A549 (cell line): ENCODE measurements around the gene GPR137C. TPM values are rescaled to one million over a fixed set of nuclear protein-coding genes. Genes with fewer than 3 reads are reported as not detected.

Source experiments
- ATAC-seq, 2 experiments: fragments of 200-7000 bp in 1 of 2; fragments of >200 bp in 1 of 2; cut with Nextera tagmentation in 1 of 2; cut with Tn5 transposase in 1 of 2; 3 replicates each; pipeline versions ENCODE4 v1.8.0 to v1.9.1; 2018 to 2020; ENCODE audit warnings: mild to moderate bottlenecking in 1 of 2, moderate library complexity in 1 of 2
- CTCF ChIA-PET: fragments of 300-600 bp; sonication (Branson Sonifier 250); formaldehyde crosslinking; extraction: SDS; loops from one replicate; lab custom pipeline; 2021; ENCODE audit warnings: antibody characterized with exemption, inconsistent platforms; lab: Yijun Ruan, JAX
- POLR2A ChIA-PET: fragments of 350-600 bp; formaldehyde crosslinking; extraction: SDS; loops from one replicate; lab custom pipeline; 2021; ENCODE audit warnings: antibody characterized with exemption, inconsistent platforms; lab: Yijun Ruan, JAX
- DNase-seq, 2 experiments: peaks; one replicate each; pipeline versions ENCODE4 v3.0.0 to v3.0.0-alpha.2; 2011 to 2016; ENCODE audit warnings: low read depth in 1 of 2, low spot score in 1 of 2
- FAIRE-seq: peaks from 2 replicates; lab custom pipeline; 2011; peaks lifted over from hg19 to GRCh38; lab: Jason Lieb, UNC
- H3K27ac ChIP-seq, 2 experiments: fragments of >200 bp; sonication (Bioruptor Twin); formaldehyde crosslinking; 3 replicates each; pipeline ENCODE4 v1.5.1; 2016 to 2017
- H3K4me1 ChIP-seq: fragments of >200 bp; sonication (Bioruptor Twin); formaldehyde crosslinking; 3 replicates; pipeline ENCODE4 v1.6.1; 2016
- H3K4me2 ChIP-seq: fragments of >200 bp; sonication (Bioruptor Twin); formaldehyde crosslinking; 3 replicates; pipeline ENCODE4 v1.6.1; 2016
- H3K4me3 ChIP-seq: fragments of >200 bp; sonication (Bioruptor Twin); formaldehyde crosslinking; 3 replicates; pipeline ENCODE4 v1.5.1; 2016
- H3K9me3 ChIP-seq: fragments of >200 bp; sonication (Bioruptor Twin); formaldehyde crosslinking; 3 replicates; pipeline ENCODE4 v1.6.1; 2016
- ATOH8 ChIP-seq: fragments of 250-450 bp; sonication (Bioruptor Pico); IDR thresholded peaks from 2 replicates; pipeline ENCODE4 v1.5.0; 2020; ENCODE audit warnings: low read depth, mild to moderate bottlenecking, moderate library complexity
- BHLHE40 ChIP-seq: IDR thresholded peaks from 2 replicates; pipeline ENCODE4 v1.6.1; 2012; ENCODE audit warnings: low read depth, low read length, inconsistent platforms
- CBX2 ChIP-seq: fragments of 200-600 bp; sonication (generic); IDR thresholded peaks from 2 replicates; pipeline ENCODE4 v1.6.1; 2016; ENCODE audit warnings: low read depth, mild to moderate bottlenecking, borderline replicate concordance
- CBX8 ChIP-seq: fragments of 200-600 bp; sonication (generic); IDR thresholded peaks from 2 replicates; pipeline ENCODE4 v1.6.1; 2016
- CHD2 ChIP-seq: fragments of 150-350 bp; IDR thresholded peaks from 2 replicates; pipeline ENCODE4 v1.6.1; 2014; ENCODE audit warnings: low read length; ENCODE audit not compliant: partially characterized antibody
- EHMT2 ChIP-seq: fragments of 200-600 bp; sonication (generic); IDR thresholded peaks from 2 replicates; pipeline ENCODE4 v1.6.1; 2016; ENCODE audit warnings: antibody characterized with exemption, low read depth, mild to moderate bottlenecking, moderate library complexity
- ELK1 ChIP-seq: fragments of 150-350 bp; IDR thresholded peaks from 2 replicates; pipeline ENCODE4 v1.6.1; 2014; ENCODE audit warnings: low read depth, mild to moderate bottlenecking, low read length
- FOXS1 ChIP-seq: fragments of 250-450 bp; sonication (Bioruptor Pico); IDR thresholded peaks from 2 replicates; pipeline ENCODE4 v1.5.0; 2020; ENCODE audit warnings: mild to moderate bottlenecking, moderate library complexity
- HDAC2 ChIP-seq: fragments of 200-600 bp; sonication (generic); IDR thresholded peaks from 2 replicates; pipeline ENCODE4 v1.6.1; 2016
- HEYL ChIP-seq: fragments of 250-450 bp; sonication (Bioruptor Pico); IDR thresholded peaks from 2 replicates; pipeline ENCODE4 v1.8.0; 2021; ENCODE audit warnings: mild to moderate bottlenecking, moderate library complexity
- HMGXB4 ChIP-seq: fragments of 250-450 bp; sonication (Bioruptor Pico); IDR thresholded peaks from 2 replicates; pipeline ENCODE4 v1.5.0; 2021; ENCODE audit warnings: mild to moderate bottlenecking, moderate library complexity, borderline replicate concordance
- HOXB13 ChIP-seq: fragments of 250-450 bp; sonication (Bioruptor Pico); IDR thresholded peaks from 2 replicates; pipeline ENCODE4 v1.5.0; 2020; ENCODE audit warnings: low read depth, mild to moderate bottlenecking, moderate library complexity
- MAX ChIP-seq: IDR thresholded peaks from 2 replicates; pipeline ENCODE4 v1.6.1; 2012
- MAZ ChIP-seq: fragments of 150-350 bp; IDR thresholded peaks from 2 replicates; pipeline ENCODE4 v1.6.1; 2014; ENCODE audit warnings: antibody characterized with exemption, low read depth, low read length, borderline replicate concordance
- NFE2L2 ChIP-seq: fragments of 150-350 bp; conservative IDR thresholded peaks from 2 replicates; pipeline ENCODE4 v1.6.1; 2014; ENCODE audit warnings: low read length
- NPAS2 ChIP-seq: fragments of 250-450 bp; sonication (Bioruptor Pico); IDR thresholded peaks from 2 replicates; pipeline ENCODE4 v1.8.0; 2022; ENCODE audit warnings: mild to moderate bottlenecking, moderate library complexity, borderline replicate concordance
- NR3C1 ChIP-seq: fragments of >200 bp; sonication (Bioruptor Twin); formaldehyde crosslinking; IDR thresholded peaks from 3 replicates; pipeline ENCODE4 v1.6.1; 2017
- PHF8 ChIP-seq: fragments of 200-600 bp; sonication (generic); IDR thresholded peaks from 2 replicates; pipeline ENCODE4 v1.6.1; 2016; ENCODE audit warnings: low read depth, mild to moderate bottlenecking, antibody characterized with exemption, moderate library complexity, borderline replicate concordance
- RCOR1 ChIP-seq: fragments of 150-350 bp; IDR thresholded peaks from 2 replicates; pipeline ENCODE4 v1.6.1; 2014; ENCODE audit warnings: antibody characterized with exemption, low read length, low read depth
- RFX5 ChIP-seq: fragments of 450-650 bp; IDR thresholded peaks from 2 replicates; pipeline ENCODE4 v1.7.1; 2014; ENCODE audit warnings: antibody characterized with exemption, mild to moderate bottlenecking, moderate library complexity
- RNF2 ChIP-seq: fragments of 200-600 bp; sonication (generic); IDR thresholded peaks from 2 replicates; pipeline ENCODE4 v1.6.1; 2016; ENCODE audit warnings: low read depth, mild to moderate bottlenecking, antibody characterized with exemption, moderate library complexity, borderline replicate concordance
- SMC3 ChIP-seq: fragments of >200 bp; sonication (Bioruptor Twin); formaldehyde crosslinking; IDR thresholded peaks from 3 replicates; pipeline ENCODE4 v1.6.1; 2018; ENCODE audit warnings: inconsistent platforms
- SREBF2 ChIP-seq: fragments of 450-650 bp; IDR thresholded peaks from 2 replicates; pipeline ENCODE4 v1.6.1; 2014; ENCODE audit warnings: mild to moderate bottlenecking, moderate library complexity
- TP53 ChIP-seq: fragments of 250-450 bp; sonication (Bioruptor Pico); IDR thresholded peaks from 2 replicates; pipeline ENCODE4 v1.5.0; 2021; ENCODE audit warnings: mild to moderate bottlenecking, moderate library complexity
- USF2 ChIP-seq: fragments of 450-650 bp; IDR thresholded peaks from 2 replicates; pipeline ENCODE4 v1.6.1; 2014; ENCODE audit warnings: antibody characterized with exemption
- ZFP36 ChIP-seq: fragments of 450-650 bp; IDR thresholded peaks from 2 replicates; pipeline ENCODE4 v1.6.1; 2014; ENCODE audit warnings: borderline replicate concordance; ENCODE audit not compliant: partially characterized antibody
- WGBS: methylation state at CpG from one replicate; pipeline ENCODE4 v1.1.6; 2017; ENCODE audit errors: missing lambda C conversion rate; 5-methylcytosine and 5-hydroxymethylcytosine counted together
- polyA plus RNA-seq, 4 experiments: library from polyadenylated mRNA; depleted of rRNA in 3 of 4; stranded (reverse); fragments of >200 nt; fragmentation: RNase III in 1 of 4; extraction: RNeasy Plus Mini Kit Qiagen cat#74134 plus additional on column Dnase treatment in 1 of 4; gene quantifications; 2 replicates in 3 of 4; 3 replicates in 1 of 4; pipeline ENCODE4 v1.2.3, GENCODE V29; 2011 to 2017

GPR137C gene
- polyA plus RNA-seq, 2 of the 4 experiments (the other 2 are of a cell fraction) = 0.21 to 0.27 TPM

GRCh38 chr14:52522581-52523345 is 29.9 kb upstream of the GPR137C start:
- no peaks in the 10 kb centered on the region for H3K4me1 ChIP-seq
- no peak for ATAC-seq
- no peak overlapping the region for H3K4me3 ChIP-seq
- H3K9me3 ChIP-seq = no peaks in the 10 kb centered on the region
- no peak overlapping the region for H3K27ac ChIP-seq
- no peak for FAIRE-seq
- DNase-seq = no peak
- ChIA-PET CTCF (no interaction called here), POLR2A (no interaction called here)
- no peak overlapping the region for H3K4me2 ChIP-seq
- no peak for TF ChIP-seq NR3C1
- TF ChIP-seq HDAC2 = no peak
- TF ChIP-seq CHD2 = no peak
- TF ChIP-seq HMGXB4 (CRISPR knock-in tag) = no peak
- TF ChIP-seq CBX8 = no peak
- TF ChIP-seq SMC3 = no peak
- TF ChIP-seq ZFP36 = no peak
- TF ChIP-seq ELK1 = no peak
- TF ChIP-seq MAX = no peak
- TF ChIP-seq RNF2 = no peak
- TF ChIP-seq NPAS2 (CRISPR knock-in tag) = no peak
- TF ChIP-seq USF2 = no peak
- TF ChIP-seq BHLHE40 = no peak
- TF ChIP-seq EHMT2 = no peak
- TF ChIP-seq ATOH8 = no peak

- no peak overlapping the region for H3K27ac ChIP-seq
- H3K4me3 ChIP-seq = no peak overlapping the region
- H3K4me1 ChIP-seq = no peaks in the 10 kb centered on the region
- POLR2A ChIA-PET = no interaction called here
- no peak for TF ChIP-seq SREBF2
- TF ChIP-seq HEYL (CRISPR knock-in tag) = no peak
- no peak for TF ChIP-seq FOXS1
- no peak for TF ChIP-seq CBX2
- TF ChIP-seq PHF8 = no peak
- TF ChIP-seq MAZ = no peak
- TF ChIP-seq NFE2L2 = no peak
- TF ChIP-seq HOXB13 (CRISPR knock-in tag) = no peak
- TF ChIP-seq RNF2 = no peak
- no peak for TF ChIP-seq SMC3
- TF ChIP-seq NPAS2 (CRISPR knock-in tag) = no peak
- TF ChIP-seq CHD2 = no peak
- no peak for TF ChIP-seq CBX8
- TF ChIP-seq RCOR1 = no peak
- no peak for TF ChIP-seq RFX5
- TF ChIP-seq EHMT2 = no peak
- TF ChIP-seq TP53 (CRISPR knock-in tag) = no peak
- CTCF ChIA-PET = interaction anchor here (0.5 to 2.0 kb wide), 2 partner anchors 9 to 36 kb away, joined by 4 to 6 read pairs; no protein-coding TSS in a partner anchor
- no peak for FAIRE-seq
- no peak; a peak in 1 of 6 replicates for ATAC-seq
- no peaks in the 10 kb centered on the region for H3K9me3 ChIP-seq
- no peak overlapping the region for H3K4me2 ChIP-seq
- 78% methylated on average over 4 of the region's 4 CpGs for WGBS
- DNase-seq = no peak
These were observed 25.6 kb upstream of the GPR137C start for GRCh38 chr14:52527052-52527451.
